ENCODE measurements around the gene ATRIP. TPM values are rescaled to one million over a fixed set of nuclear protein-coding genes. Genes with fewer than 3 reads are reported as not detected.

ATRIP gene
- total RNA-seq (2022) (12.5 and 13.7 TPM in 2 replicates), Bru-seq, nascent RNA (percentile 65 among the genes with signal in this experiment), BruChase-seq, experiment 1, labeled RNA remaining after a 6-hour chase (percentile 59 among the genes with signal in this experiment), BruChase-seq, experiment 2, labeled RNA remaining after a 2-hour chase (percentile 65 among the genes with signal in this experiment)
- long read RNA-seq, full-length matches to known transcripts: 3 of 5 reads
- long read RNA-seq, partial matches to known transcripts: 1 of 5 reads
- long read RNA-seq, other reads (novel, unspliced or antisense): 1 of 5 reads

- TF ChIP-seq CTCF (IDR thresholded peaks at IDR 0.05; ENCODE audit: unreplicated experiment): no peak
- Mint-ChIP-seq H3K4me1 (ENCODE audit: low read depth, unreplicated experiment) (peaks cover 28% of the 10 kb centered on the region), H3K9me3 (ENCODE audit: low read depth, unreplicated experiment) (no peaks in the 10 kb centered on the region), H3K4me3 (ENCODE audit: low read depth, unreplicated experiment) (peak within 1 kb of the TSS; percentile 99), H3K27me3 (ENCODE audit: unreplicated experiment) (no peaks in the 10 kb centered on the region), H3K27ac (ENCODE audit: unreplicated experiment) (peak within 1 kb of the TSS; percentile 94), H3K36me3 (ENCODE audit: insufficient read depth, unreplicated experiment) (peaks cover 57% of the 10 kb centered on the region)
- CTCF ChIA-PET: interaction anchor here (0.5 to 2.5 kb wide), 4 partner anchors 10 to 1002 kb away, joined by 3 to 16 read pairs (median 4); no protein-coding TSS in a partner anchor
- DNase-seq: peak; percentile 94
- no TSS peak for BruUV-seq (replicated peaks)
- intact Hi-C loops (cut with micrococcal nuclease; ENCODE audit: unreplicated experiment): no loop called here
Observed at GRCh38 chr3:48446425-48447193, at the start of gene ATRIP. TSS of gene ATRIP (plus strand) at chr3:48446737. CDS start at chr3:48446846, 109 bp downstream.

GRCh38 chr3:48397767-48398681 lies 48.5 kb upstream of the ATRIP start:
- peaks cover 11% of the 10 kb centered on the region for H3K4me1 Mint-ChIP-seq (ENCODE audit: low read depth, unreplicated experiment)
- CTCF ChIA-PET: interaction anchor here (4.2 kb wide), 1 partner anchor 37 kb away, joined by 243 read pairs; no protein-coding TSS in a partner anchor
- H3K27ac Mint-ChIP-seq (ENCODE audit: unreplicated experiment): peak overlapping the region; percentile 60

GRCh38 chr3:48398701-48399386 lies 47.7 kb upstream of the ATRIP start:
- intact Hi-C loops (cut with micrococcal nuclease; ENCODE audit: unreplicated experiment): no loop called here
- H3K27ac Mint-ChIP-seq (ENCODE audit: unreplicated experiment): peak overlapping the region; percentile 60
- no peak for DNase-seq
- CTCF ChIA-PET: interaction anchor here (0.5 to 4.2 kb wide), 2 partner anchors 8 to 36 kb away, joined by 3 to 243 read pairs; no protein-coding TSS in a partner anchor
- peaks cover 13% of the 10 kb centered on the region for H3K4me1 Mint-ChIP-seq (ENCODE audit: low read depth, unreplicated experiment)
- TF ChIP-seq CTCF (IDR thresholded peaks at IDR 0.05; ENCODE audit: unreplicated experiment): no peak
- H3K4me3 Mint-ChIP-seq (ENCODE audit: low read depth, unreplicated experiment): no peak overlapping the region
- H3K36me3 Mint-ChIP-seq (ENCODE audit: insufficient read depth, unreplicated experiment): peaks cover 49% of the 10 kb centered on the region
- H3K27me3 Mint-ChIP-seq (ENCODE audit: unreplicated experiment): peaks cover 23% of the 10 kb centered on the region
- H3K9me3 Mint-ChIP-seq (ENCODE audit: low read depth, unreplicated experiment): no peaks in the 10 kb centered on the region
- BruUV-seq (replicated peaks): no TSS peak

More at GRCh38 chr3:48397767-48398681, 48.5 kb upstream of the ATRIP start:
- no peak for TF ChIP-seq CTCF (IDR thresholded peaks at IDR 0.05; ENCODE audit: unreplicated experiment)
- Mint-ChIP-seq H3K36me3 (ENCODE audit: insufficient read depth, unreplicated experiment) (peaks cover 49% of the 10 kb centered on the region), H3K27me3 (ENCODE audit: unreplicated experiment) (peaks cover 23% of the 10 kb centered on the region), H3K9me3 (ENCODE audit: low read depth, unreplicated experiment) (no peaks in the 10 kb centered on the region), H3K4me3 (ENCODE audit: low read depth, unreplicated experiment) (no peak overlapping the region)
- DNase-seq: no peak
- BruUV-seq (replicated peaks): no TSS peak
- intact Hi-C loops (cut with micrococcal nuclease; ENCODE audit: unreplicated experiment): no loop called here
